OCI-M1 (cell line): ENCODE data around the gene PTPN2.

ENCODE experiments used
- DNase-seq: peaks from one replicate; lab custom pipeline; 2025; lab: John Stamatoyannopoulos, UW

PTPN2 gene

DNA sequence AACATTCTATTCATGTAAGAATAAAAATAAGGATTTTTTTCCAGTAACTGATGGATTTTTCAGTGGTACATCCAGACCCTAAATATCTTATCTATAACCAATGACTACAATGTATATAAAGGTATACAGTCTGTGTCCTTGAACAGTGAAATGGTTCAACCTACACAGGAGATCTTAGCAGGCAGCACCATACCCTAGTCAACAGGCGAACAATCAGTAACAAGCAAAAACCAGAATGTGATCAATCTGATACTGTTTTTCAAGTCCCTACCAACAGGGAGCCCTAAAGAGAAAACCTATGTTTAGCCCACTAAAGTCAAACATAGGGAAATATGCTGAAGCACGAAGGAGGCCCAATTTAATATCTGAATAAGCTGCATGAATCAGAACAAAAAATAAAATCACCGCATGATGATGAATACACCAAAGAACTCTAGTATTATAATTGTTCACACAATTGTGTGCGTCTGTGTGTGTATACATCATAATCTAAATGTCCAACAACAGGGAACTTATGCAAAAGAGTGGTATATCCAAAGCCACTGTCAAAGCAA is 26.0 kb downstream of the PTPN2 start:
- no peak for DNase-seq

- no peak for DNase-seq
These were observed 26.7 kb downstream of the PTPN2 start for GRCh38 chr18:12857215-12857905.

- DNase-seq: no peak
These were observed 28.1 kb downstream of the PTPN2 start for GRCh38 chr18:12855916-12856315.

DNA sequence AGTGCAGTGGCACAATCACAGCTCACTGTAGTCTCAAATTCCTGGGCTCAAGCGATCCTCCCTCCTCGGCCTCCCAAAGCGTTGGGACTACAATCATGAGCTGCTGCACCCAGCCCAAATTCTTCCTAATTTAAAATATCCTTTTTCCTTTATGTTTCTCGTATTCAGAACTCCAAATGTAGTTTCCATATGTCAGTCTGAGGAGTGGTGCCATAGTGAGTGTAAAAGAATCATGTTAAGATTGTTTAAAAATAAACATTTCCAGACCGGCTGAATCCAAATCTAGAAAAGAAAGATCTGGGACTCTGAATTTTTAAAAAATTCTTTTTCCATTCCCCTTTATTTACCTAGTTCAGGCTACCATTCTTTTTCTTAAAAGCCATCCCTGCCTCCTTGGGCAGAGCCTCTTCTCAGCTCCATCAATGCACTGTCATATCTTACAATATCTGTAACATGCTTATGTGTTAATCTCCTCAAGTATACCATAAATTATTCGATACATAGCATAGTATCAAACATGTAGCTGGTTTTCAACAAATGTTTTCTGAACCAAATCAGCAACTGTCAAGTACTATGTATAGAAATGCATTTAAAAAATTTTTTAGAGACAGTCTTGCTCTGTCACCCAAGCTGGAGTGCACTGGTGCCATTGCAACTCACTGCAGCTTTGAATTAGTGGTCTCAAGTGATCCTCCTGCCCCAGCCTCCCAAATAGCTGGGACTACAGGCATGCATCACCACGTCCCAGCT is 31.3 kb downstream of the PTPN2 start:
- DNase-seq: no peak

DNA sequence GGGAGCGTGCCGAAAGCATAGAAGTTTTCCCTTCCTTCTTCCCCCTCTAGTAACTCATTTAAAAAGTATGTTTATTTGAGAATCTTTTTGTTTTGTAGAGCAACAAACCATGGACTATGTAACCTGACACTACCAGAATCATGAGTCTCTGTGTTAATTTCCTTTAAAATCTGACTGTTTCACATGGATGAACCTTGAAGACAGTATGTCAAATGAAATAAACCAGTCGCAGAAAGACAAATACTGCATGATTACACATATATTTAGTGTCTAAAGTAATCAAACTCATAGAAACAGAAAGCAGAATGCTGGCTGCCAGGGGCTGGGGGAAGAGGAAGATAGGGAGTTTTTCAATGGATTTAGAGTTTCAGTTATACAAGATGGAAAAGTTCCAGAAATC is 32.3 kb downstream of the PTPN2 start:
- no peak for DNase-seq

DNA sequence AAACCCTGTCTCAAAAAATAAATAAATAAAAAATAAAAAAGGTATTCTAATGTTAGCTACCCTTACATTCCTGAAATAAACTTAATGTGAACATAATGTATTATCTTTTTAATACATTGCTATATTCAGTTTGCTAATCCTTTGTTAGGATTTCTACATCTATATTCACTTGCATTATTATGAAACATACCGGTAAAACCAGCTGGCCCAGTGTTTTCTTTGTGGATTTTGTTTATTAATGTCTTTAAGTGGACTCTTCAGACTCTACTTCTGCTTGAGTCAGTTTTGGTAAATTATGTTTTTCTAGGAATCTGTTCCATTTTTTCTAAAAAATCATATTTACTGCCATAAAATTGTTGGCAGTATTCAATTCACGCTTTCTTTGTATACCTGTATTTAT is 34.5 kb downstream of the PTPN2 start:
- no peak for DNase-seq

GRCh38 chr18:12848405-12848804 is 35.6 kb downstream of the PTPN2 start:
- no peak for DNase-seq

DNA sequence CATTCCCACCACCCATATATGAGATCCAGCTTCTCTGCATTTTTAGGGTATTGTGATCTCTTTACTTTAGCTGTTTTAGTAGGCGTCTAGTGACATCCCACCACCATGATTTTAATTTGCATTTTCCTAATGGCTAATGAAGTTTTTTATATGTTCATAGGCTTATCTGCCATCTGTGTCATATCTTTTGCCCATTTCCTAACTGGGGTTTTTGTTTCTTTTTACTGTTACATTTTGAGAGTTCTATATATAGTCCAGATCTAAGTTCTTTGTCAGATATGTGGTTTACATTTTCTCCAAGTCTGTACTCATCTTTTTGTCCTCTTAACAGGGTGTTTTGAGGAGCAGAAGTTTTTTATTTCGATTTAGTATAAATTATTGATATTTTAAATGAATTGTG is 39.6 kb downstream of the PTPN2 start:
- DNase-seq: peak; percentile 41

DNA sequence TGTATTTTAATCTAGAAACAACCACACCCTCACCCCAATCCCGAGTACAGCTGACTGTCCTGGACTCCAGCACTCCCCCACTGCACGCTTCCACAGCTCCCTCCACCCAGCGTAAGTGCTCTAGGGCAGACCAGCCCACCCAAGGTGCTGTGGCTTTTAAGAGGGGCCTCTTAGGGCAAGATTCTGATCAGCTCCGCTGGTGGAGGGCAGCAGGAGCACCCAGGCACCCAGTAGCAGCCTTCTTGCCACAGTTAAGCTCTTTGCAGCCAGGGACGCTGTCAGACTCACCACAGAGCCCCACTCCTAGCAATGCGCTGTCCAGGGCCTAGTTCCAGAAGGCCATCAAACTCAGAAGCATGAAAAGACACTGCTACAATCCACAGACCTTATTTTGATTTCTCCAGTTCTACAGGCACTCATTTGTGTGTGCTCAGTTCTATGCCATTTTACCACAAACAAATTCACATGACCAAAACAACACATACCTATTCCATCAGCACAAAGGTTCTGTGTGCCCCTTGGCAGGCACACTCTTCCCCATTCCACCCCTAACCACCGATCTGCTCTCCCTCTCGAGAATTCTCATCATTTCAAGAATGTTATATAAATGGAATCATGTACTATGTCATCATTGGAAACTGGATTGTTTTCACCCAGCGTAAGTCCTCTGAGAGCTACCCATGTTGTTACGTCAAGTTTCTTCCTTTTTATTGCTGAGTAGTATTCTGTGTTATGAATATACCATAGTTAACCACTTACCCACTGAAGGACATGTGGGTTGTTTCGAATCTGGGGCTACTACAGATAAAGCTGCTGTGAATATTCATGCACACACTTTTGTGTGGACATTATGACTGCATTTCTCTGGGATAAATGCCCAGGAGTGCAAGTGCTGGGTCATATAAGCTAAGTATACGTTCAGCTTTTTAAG is 40.4 kb downstream of the PTPN2 start:
- DNase-seq: no peak

DNA sequence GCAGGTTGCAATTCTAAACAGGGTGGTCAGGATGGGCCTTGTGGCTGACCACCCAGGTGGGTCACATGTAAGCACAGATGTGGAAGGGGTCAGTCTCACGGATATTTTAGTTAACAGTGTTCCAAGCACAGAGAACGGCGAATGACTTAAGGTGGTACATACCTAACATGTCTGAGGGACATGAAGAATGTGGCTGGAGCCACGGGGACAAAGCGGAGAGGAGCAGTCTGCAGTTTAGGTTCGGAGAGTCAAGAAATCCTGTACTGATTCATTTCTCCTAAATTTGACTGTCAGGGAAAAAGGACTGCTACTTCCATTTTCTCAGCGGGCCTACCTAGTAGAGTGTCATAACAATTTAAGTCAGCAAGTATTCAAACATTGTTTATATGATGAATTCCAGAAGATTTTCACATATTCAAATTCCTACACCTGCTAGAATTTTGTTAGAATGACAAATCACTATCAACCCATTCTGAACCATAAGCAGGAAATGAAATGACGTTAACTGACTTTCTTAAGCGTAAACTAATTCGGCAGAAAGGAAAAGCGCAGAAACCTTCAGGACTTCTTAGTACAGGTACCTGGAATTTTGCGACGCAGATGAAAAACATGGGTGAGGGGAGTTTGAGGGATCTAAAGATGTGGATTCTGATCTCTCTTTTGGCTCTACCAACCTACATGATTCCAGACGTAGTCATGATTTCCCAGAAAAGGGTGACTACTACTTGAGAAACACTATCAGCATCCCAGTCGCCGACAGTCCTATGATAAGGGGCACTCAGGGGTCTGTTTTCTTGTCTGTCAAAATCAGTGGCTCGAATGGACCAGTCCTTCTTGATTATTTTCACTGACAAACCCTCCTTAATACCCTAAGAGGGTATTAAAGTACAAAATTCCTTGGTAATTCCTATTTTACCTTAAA is 41.3 kb downstream of the PTPN2 start:
- no peak for DNase-seq

- DNase-seq: no peak
These were observed 43.0 kb downstream of the PTPN2 start for GRCh38 chr18:12841070-12841469.

DNA sequence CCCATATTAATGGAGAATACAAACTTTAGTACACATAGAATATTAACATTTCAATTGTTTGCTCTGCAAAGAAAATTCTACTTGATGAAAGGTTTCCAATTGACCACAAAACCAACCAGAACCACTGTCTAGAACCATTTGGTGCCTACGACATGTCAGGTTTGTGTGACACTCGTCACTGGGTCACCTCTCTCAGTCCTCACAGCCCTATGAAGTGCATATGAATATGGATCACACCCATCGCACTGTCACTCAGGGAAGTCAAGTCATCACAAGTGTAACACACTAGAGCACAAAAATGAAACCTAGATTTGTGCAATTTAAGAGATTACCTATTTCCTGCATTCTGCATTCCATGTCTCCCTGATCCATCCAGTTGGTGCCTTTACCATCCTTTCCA is 43.7 kb downstream of the PTPN2 start:
- DNase-seq: no peak

DNA sequence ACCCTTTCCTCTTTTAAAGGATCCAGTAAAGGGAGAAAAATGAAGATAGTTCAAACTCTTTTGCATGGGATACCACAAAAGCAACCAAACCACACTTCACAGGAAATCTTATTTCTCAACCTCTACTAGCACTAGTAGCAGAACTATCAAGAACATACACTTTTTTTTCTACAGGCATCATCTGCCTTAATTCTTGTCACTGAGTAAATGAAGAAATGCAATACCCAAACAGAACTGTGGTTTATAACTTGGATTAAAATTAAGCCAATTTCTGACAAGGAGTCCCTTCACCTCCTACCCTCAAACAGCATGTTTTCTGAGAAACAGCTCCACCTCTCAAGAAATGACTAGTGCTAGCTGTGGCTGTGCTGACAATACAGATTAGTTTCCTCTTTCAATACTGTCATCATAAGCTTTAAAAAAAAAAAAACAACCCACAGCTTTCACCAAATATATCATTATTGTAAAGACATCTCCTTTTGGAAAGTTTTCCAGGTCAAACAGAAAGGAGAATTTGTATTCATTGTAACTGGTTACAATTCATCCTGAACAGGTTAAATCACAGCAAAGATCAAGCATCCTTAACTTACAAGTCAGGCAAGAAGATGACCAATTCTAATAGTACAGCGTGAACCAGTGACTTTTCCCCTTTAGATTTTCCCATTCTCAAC is 44.4 kb downstream of the PTPN2 start:
- DNase-seq: peak; percentile 85

GRCh38 chr18:12839057-12839525 is 44.9 kb downstream of the PTPN2 start:
- peak; percentile 69 for DNase-seq

- DNase-seq: peak; percentile 83
These were observed 45.8 kb downstream of the PTPN2 start for GRCh38 chr18:12838178-12838634.

DNA sequence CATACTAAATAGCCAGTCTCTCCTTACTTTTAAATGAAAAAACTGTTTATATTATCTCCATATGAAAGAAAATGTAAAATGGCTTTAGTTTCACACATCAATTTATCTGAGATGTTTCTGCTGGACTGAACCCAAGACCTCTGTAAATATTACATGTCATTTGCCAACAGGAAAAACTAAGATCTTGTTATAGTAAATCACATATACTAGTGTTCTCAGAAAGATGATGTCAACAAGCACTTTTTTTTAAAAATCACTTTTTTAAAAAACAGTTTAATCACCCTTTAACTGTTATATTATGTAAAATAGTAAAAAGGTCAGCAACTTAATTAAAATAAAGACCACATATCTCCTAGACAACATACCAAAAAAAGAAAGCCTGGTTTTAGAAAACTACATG is 46.3 kb downstream of the PTPN2 start:
- DNase-seq: peak; percentile 70

DNA sequence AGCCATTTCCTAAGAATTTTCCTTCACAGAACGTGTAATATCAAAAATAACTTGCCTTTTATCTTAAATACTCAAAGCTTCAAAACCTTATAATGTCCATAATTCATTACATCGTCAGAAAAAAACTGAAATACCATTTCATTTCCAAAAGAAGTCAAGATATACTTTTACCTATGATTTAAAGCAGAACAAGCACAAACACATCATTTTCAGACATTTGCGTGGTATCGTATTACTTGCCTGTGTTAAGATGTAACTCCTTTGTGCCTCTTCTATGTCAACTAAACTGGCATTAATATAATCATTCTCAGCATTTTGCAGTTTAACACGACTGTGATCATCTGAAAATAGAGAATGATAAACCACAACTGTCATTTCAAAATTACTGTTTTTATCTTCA is 47.5 kb downstream of the PTPN2 start:
- DNase-seq: no peak

- DNase-seq: peak; percentile 35
These were observed 55.7 kb downstream of the PTPN2 start for GRCh38 chr18:12828116-12829051.

DNA sequence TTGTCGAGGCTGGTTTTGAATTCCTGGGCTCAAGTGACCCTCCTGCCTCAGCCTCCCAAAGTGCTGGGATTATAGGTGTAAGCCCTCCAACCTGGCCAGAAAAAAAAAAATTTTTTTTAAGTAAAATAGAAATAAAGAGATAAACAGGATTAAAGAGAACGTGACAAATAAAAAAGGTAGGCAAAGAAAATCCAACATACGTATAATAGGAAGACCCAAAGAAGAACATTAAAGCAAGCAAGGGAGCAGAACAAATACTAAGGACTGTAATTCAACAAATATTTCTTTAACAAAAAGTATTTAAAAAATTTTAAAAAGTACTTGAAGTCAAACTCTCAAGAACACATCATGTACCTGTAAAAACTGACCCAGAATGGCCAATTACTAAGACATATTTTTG is 56.4 kb downstream of the PTPN2 start:
- DNase-seq: no peak
